Smooth muscle cell (in vitro differentiated cells): ENCODE measurements around the gene MYO1D. TPM values are rescaled to one million over a fixed set of nuclear protein-coding genes. Genes with fewer than 3 reads are reported as not detected.

Experiments used
- DNase-seq: peaks from one replicate; lab custom pipeline; 2025; ENCODE audit not compliant: unreplicated experiment; lab: John Stamatoyannopoulos, UW
- H2AFZ ChIP-seq: fragments of 200-600 bp; sonication (generic); 2 replicates; pipeline ENCODE4 v1.6.0; 2016; ENCODE audit warnings: antibody characterized with exemption, low read depth, mild to moderate bottlenecking
- H3F3A ChIP-seq: fragments of 200-600 bp; sonication (generic); 2 replicates; pipeline ENCODE4 v1.6.0; 2017; ENCODE audit warnings: antibody characterized with exemption, low read depth
- H3K27ac ChIP-seq: fragments of 200-600 bp; sonication (generic); 2 replicates; pipeline ENCODE4 v1.5.1; 2016; ENCODE audit warnings: low read depth, mild to moderate bottlenecking
- H3K27me3 ChIP-seq: fragments of 200-600 bp; sonication (generic); 2 replicates; pipeline ENCODE4 v1.6.1; 2016; ENCODE audit warnings: low read depth, mild to moderate bottlenecking
- H3K36me3 ChIP-seq: fragments of 200-600 bp; sonication (generic); 2 replicates; pipeline ENCODE4 v1.5.1; 2016; ENCODE audit warnings: low read depth
- H3K4me1 ChIP-seq: fragments of 200-600 bp; sonication (generic); 2 replicates; pipeline ENCODE4 v1.5.1; 2016; ENCODE audit warnings: low read depth
- H3K4me2 ChIP-seq: fragments of 200-600 bp; sonication (generic); 2 replicates; pipeline ENCODE4 v1.6.0; 2016; ENCODE audit warnings: mild to moderate bottlenecking
- H3K4me3 ChIP-seq: fragments of 200-600 bp; sonication (generic); 2 replicates; pipeline ENCODE4 v1.5.1; 2016; ENCODE audit warnings: mild to moderate bottlenecking
- H3K79me2 ChIP-seq: fragments of 200-600 bp; sonication (generic); 2 replicates; pipeline ENCODE4 v1.6.0; 2016; ENCODE audit warnings: low read depth, mild to moderate bottlenecking
- H3K9ac ChIP-seq: fragments of 200-600 bp; sonication (generic); 2 replicates; pipeline ENCODE4 v1.6.0; 2016; ENCODE audit warnings: low read depth
- H3K9me3 ChIP-seq: fragments of 200-600 bp; sonication (generic); replicated peaks from 2 replicates; pipeline ENCODE4 v1.5.1; 2016; ENCODE audit warnings: low read depth
- H4K20me1 ChIP-seq: fragments of 200-600 bp; sonication (generic); 2 replicates; pipeline ENCODE4 v1.6.0; 2016; ENCODE audit warnings: low read depth
- WGBS: methylation state at CpG from one replicate; pipeline ENCODE4 v1.1.7; 2016; ENCODE audit warnings: low lambda C conversion rate; 5-methylcytosine and 5-hydroxymethylcytosine counted together
- polyA plus RNA-seq: library from polyadenylated mRNA; unstranded; fragments of >200 nt; fragmentation: Nextera tagmentation; extraction: Ambion mirVana; gene quantifications from 2 replicates; pipeline ENCODE4 v1.2.1, GENCODE V29; 2016
- total RNA-seq: library from RNA; depleted of rRNA; stranded (reverse); fragments of >200 nt; gene quantifications from 2 replicates; pipeline ENCODE4 v1.2.3, GENCODE V29; 2014
- TF ChIP-seq, protein P1 (sequence below): fragments of 200-600 bp; sonication (generic); IDR thresholded peaks from 2 replicates; pipeline ENCODE4 v1.5.1; 2017; ENCODE audit warnings: borderline replicate concordance, mild to moderate bottlenecking, antibody characterized with exemption; ENCODE audit not compliant: insufficient read depth, poor library complexity, severe bottlenecking

The MYO1D gene
- total and polyA plus RNA-seq, 2 experiments from 2014 or later = 13.9 to 35.7 TPM

DNA sequence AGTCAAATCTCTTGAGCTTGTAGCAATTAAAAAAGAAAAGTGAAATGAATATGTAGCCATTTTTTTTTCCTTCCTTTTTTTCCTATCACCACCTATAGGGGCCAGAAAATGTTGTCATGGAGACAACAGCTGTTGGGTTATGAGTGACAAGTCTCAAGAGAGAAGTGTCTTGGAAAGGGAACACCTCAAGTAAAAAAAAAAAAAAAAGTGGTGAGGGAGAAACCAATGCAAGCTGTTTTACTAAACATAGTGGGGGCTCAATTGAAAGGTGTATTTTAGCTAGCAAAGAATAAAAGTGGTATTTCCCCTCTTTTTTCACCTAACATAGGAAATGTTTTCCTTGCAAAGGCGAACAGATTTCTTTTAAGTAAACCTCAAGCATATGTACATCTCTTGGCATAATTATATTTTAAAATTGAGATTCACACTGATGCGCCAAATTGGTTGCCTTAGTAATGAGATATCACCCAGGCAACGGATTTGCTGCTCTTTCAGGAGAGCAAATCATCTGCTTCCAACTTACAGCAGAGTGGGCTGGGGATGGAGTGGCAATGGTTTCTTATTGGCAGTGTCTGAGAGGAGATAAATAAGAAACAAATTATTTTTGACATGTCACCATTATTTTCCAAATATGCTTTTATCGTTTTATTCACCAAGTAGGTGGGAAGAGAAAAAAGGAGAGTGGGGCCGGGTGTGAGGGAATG, 183.6 kb downstream of the MYO1D start:
- Histone ChIP-seq H3F3A (no peaks in the 10 kb centered on the region), H3K4me3 (no peak overlapping the region), H3K4me2 (no peak overlapping the region), H2AFZ (no peak overlapping the region), H3K9me3 (no peaks in the 10 kb centered on the region), H3K27ac (no peak overlapping the region), H3K9ac (no peak overlapping the region), H3K4me1 (no peaks in the 10 kb centered on the region), H3K36me3 (no peaks in the 10 kb centered on the region), H3K27me3 (no peaks in the 10 kb centered on the region), H3K79me2 (no peaks in the 10 kb centered on the region), H4K20me1 (no peaks in the 10 kb centered on the region)
- no peak for DNase-seq
- 95% methylated on average over 5 of the region's 5 CpGs for WGBS
- TF ChIP-seq, protein P1, sequence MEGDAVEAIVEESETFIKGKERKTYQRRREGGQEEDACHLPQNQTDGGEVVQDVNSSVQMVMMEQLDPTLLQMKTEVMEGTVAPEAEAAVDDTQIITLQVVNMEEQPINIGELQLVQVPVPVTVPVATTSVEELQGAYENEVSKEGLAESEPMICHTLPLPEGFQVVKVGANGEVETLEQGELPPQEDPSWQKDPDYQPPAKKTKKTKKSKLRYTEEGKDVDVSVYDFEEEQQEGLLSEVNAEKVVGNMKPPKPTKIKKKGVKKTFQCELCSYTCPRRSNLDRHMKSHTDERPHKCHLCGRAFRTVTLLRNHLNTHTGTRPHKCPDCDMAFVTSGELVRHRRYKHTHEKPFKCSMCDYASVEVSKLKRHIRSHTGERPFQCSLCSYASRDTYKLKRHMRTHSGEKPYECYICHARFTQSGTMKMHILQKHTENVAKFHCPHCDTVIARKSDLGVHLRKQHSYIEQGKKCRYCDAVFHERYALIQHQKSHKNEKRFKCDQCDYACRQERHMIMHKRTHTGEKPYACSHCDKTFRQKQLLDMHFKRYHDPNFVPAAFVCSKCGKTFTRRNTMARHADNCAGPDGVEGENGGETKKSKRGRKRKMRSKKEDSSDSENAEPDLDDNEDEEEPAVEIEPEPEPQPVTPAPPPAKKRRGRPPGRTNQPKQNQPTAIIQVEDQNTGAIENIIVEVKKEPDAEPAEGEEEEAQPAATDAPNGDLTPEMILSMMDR = no peak

DNA sequence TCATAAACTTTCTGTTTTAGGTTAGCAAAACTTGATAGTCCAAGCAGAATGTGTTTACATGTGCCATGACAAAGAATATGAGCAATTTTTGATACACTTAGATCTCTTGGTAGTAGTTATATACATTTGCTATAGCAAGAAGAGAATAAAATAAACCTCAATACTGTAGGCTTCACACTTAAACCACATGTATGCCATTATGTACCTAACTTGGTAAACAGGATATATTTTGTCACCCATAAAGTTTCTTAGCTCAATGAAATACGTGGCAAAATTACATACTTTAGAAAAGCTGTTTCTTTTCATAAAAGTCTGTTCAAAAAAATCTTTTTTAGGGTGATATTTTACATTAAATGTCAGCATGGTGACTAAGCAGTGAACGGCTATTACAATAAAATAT, 184.7 kb downstream of the MYO1D start:
- Histone ChIP-seq H3K9ac (no peak overlapping the region), H3K4me3 (no peak overlapping the region), H3K9me3 (no peaks in the 10 kb centered on the region), H3K79me2 (no peaks in the 10 kb centered on the region), H3F3A (no peaks in the 10 kb centered on the region), H3K27ac (no peak overlapping the region), H3K4me2 (no peak overlapping the region), H4K20me1 (no peaks in the 10 kb centered on the region), H3K4me1 (no peaks in the 10 kb centered on the region), H2AFZ (no peak overlapping the region), H3K36me3 (no peaks in the 10 kb centered on the region), H3K27me3 (no peaks in the 10 kb centered on the region)
- WGBS = 90% methylated on average over 2 of the region's 2 CpGs
- TF ChIP-seq, protein P1 = no peak
- DNase-seq = no peak

DNA sequence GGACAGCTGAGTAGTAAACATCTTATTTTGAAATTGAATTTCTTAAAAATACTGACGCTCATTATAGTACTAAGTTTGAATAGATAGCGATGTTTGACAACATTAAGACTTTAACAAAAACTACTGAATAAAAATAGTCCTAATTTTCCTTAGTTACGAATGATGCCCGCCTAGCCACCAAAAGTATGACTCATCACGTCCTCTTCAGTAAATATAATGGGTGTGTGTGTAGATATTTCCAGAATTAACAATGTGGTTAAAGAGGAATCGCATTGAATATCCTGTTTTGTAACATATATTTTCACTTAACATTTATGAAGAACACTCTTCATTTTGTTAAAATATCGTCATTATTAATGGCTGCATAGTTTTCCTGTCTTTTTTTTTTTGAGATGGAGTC, 187.6 kb downstream of the MYO1D start:
- Histone ChIP-seq H2AFZ (no peak overlapping the region), H3K27ac (no peak overlapping the region), H3K9me3 (no peaks in the 10 kb centered on the region), H3K36me3 (no peaks in the 10 kb centered on the region), H3K4me1 (no peaks in the 10 kb centered on the region), H3K79me2 (no peaks in the 10 kb centered on the region), H4K20me1 (no peaks in the 10 kb centered on the region), H3K4me3 (no peak overlapping the region), H3F3A (no peaks in the 10 kb centered on the region), H3K27me3 (no peaks in the 10 kb centered on the region), H3K9ac (no peak overlapping the region), H3K4me2 (no peak overlapping the region)
- TF ChIP-seq, protein P1 = no peak
- DNase-seq = no peak
- 95% methylated on average over 7 of the region's 7 CpGs for WGBS

DNA sequence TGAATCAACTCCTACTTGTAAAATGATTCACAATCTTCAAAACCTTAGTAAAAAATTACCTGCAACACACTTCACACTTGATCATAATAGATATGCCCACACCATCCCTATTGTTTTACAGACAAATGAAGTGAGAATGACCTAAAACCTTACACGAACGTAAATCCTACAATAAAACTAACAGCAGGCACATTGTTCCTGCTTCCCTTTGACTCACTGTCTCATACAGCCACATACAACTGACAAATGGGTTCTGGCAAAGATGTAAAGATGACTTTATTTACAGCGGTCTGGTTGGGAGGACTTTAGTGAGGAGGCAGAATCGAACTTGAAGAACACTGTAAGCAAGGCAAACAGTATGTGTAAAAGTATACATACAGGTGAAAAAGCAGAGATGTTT, 188.7 kb downstream of the MYO1D start:
- Histone ChIP-seq H3K4me2 (no peak overlapping the region), H3K4me3 (no peak overlapping the region), H4K20me1 (no peaks in the 10 kb centered on the region), H3F3A (no peaks in the 10 kb centered on the region), H3K79me2 (no peaks in the 10 kb centered on the region), H3K9ac (no peak overlapping the region), H3K9me3 (no peaks in the 10 kb centered on the region), H3K36me3 (no peaks in the 10 kb centered on the region), H3K27ac (no peak overlapping the region), H3K4me1 (no peaks in the 10 kb centered on the region), H3K27me3 (no peaks in the 10 kb centered on the region), H2AFZ (no peak overlapping the region)
- DNase-seq = no peak
- WGBS = 82% methylated on average over 4 of the region's 4 CpGs
- TF ChIP-seq, protein P1 = no peak
